K562 (cell line): ENCODE results near the gene TSSK6. TPM values are rescaled to one million over a fixed set of nuclear protein-coding genes. Genes with fewer than 3 reads are reported as not detected.
A peak's percentile ranks its signal among the peaks of the same experiment; 100 is the strongest.

Experiments used
- HEY1 ChIP-seq: fragments of 250-450 bp; sonication (Bioruptor Pico); IDR thresholded peaks from 2 replicates; pipeline ENCODE4 v1.5.0; 2020; ENCODE audit warnings: mild to moderate bottlenecking, moderate library complexity, borderline replicate concordance
- NFATC3 ChIP-seq: fragments of 450-650 bp; IDR thresholded peaks from 2 replicates; pipeline ENCODE4 v1.6.1; 2017; ENCODE audit warnings: mild to moderate bottlenecking
- ZNF584 ChIP-seq: fragments of 200-800 bp; sonication (Bioruptor generic); IDR thresholded peaks from 2 replicates; pipeline ENCODE4 v1.6.1; 2016; ENCODE audit warnings: low read depth, mild to moderate bottlenecking, missing genetic modification characterization, missing compliant biosample characterization
- polyA plus RNA-seq, 8 experiments: library from polyadenylated mRNA; depleted of rRNA in 4 of 8; stranded (reverse) in 5 of 8; unstranded in 3 of 8; fragments of >200 nt; fragmentation: Nextera tagmentation in 2 of 8; fragmentation: Illumina TruSeq in 1 of 8; extraction: Ambion mirVana in 2 of 8; extraction: Trizol in 1 of 8; gene quantifications; 2 replicates each; pipeline versions ENCODE4 v1.2.1 to v1.2.3, GENCODE V29; 2011 to 2014; ENCODE audit warnings: inconsistent platforms in 1 of 8, missing spikeins in 1 of 8
- total RNA-seq, 7 experiments: library from RNA; depleted of rRNA in 6 of 7; stranded (reverse); fragments of >200 nt in 6 of 7; fragmentation: Illumina TruSeq in 2 of 7; extraction: Trizol in 2 of 7; gene quantifications; 2 replicates each; pipeline versions ENCODE4 v1.2.1 to v1.2.3, GENCODE V29; 2011 to 2021; ENCODE audit warnings: low replicate concordance in 1 of 7
- TF ChIP-seq, protein P1 (sequence below), 2 experiments: fragments of 450-650 bp in 1 of 2; sonication (generic) in 1 of 2; formaldehyde crosslinking in 1 of 2; IDR thresholded peaks; 2 replicates each; pipeline versions ENCODE4 v1.7.1 to v1.9.0; 2016 to 2022; ENCODE audit warnings: inconsistent platforms in 1 of 2, mild to moderate bottlenecking in 1 of 2, missing genetic modification reagents in 1 of 2
- TF ChIP-seq, protein P2 (sequence below): sonication (generic); formaldehyde crosslinking; IDR thresholded peaks from 2 replicates; pipeline ENCODE4 v1.4.0; 2020; ENCODE audit warnings: mild to moderate bottlenecking, missing genetic modification reagents
- TF ChIP-seq, protein P3 (sequence below): fragments of 250-450 bp; sonication (Bioruptor Pico); IDR thresholded peaks from 2 replicates; pipeline ENCODE4 v1.8.0; 2022; ENCODE audit warnings: moderate library complexity, mild to moderate bottlenecking, inconsistent platforms
- TF ChIP-seq, protein P4 (sequence below): sonication (generic); formaldehyde crosslinking; IDR thresholded peaks from 2 replicates; pipeline ENCODE4 v1.8.0; 2022; ENCODE audit warnings: missing genetic modification reagents, mild to moderate bottlenecking, borderline replicate concordance
- TF ChIP-seq, protein P5 (sequence below): fragments of 450-650 bp; IDR thresholded peaks from 2 replicates; pipeline ENCODE4 v1.6.1; 2018; ENCODE audit warnings: mild to moderate bottlenecking, low read depth; ENCODE audit not compliant: partially characterized antibody

Gene TSSK6
- total and polyA plus RNA-seq, 9 of the 15 experiments (the other 6 are each of a cell fraction or from before 2014, with no cell fraction given): 0.21 to 2.6 (median 1.5) TPM; not detected in 3

DNA sequence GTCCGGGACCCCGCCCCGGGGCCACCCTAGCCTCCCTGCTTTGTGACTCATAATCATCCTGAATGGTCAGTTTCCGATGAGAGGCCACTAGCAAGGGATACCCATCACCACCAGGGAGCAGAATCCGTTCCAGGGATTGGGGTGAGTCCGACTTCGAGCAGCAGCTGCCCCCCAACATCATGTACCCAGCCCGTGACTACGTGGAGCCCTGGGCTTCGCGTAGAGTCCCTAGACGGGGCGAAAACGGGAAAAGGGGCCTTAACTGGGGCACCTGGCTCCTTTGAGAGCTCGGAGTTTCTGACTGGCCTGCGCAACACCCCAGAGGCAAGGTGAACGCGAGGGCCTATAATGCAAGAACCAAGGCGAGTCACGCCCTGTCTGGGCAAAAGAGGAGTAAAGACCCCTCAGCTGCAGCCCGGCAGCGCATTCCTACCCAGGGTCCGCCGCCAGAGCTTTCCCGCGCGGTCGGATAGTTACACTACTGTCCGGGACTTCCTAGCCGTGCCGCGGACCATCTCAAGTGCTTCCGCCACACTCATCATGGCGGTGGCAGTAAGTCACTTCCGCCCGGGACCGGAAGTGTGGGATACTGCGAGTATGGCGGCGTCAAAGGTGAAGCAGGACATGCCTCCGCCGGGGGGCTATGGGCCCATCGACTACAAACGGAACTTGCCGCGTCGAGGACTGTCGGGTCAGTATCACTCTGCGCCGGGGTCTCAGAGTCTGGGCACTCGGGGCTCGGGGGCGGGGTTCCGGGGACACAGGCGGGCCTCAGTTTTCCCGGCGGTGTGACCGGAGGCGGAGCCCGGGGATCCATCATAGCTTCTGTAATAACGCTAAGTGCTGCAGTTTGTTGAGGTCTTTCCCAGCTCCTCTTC is 533 bp upstream of the TSSK6 start, which contains the start of gene NDUFA13 (continued):
- TF ChIP-seq, protein P1, sequence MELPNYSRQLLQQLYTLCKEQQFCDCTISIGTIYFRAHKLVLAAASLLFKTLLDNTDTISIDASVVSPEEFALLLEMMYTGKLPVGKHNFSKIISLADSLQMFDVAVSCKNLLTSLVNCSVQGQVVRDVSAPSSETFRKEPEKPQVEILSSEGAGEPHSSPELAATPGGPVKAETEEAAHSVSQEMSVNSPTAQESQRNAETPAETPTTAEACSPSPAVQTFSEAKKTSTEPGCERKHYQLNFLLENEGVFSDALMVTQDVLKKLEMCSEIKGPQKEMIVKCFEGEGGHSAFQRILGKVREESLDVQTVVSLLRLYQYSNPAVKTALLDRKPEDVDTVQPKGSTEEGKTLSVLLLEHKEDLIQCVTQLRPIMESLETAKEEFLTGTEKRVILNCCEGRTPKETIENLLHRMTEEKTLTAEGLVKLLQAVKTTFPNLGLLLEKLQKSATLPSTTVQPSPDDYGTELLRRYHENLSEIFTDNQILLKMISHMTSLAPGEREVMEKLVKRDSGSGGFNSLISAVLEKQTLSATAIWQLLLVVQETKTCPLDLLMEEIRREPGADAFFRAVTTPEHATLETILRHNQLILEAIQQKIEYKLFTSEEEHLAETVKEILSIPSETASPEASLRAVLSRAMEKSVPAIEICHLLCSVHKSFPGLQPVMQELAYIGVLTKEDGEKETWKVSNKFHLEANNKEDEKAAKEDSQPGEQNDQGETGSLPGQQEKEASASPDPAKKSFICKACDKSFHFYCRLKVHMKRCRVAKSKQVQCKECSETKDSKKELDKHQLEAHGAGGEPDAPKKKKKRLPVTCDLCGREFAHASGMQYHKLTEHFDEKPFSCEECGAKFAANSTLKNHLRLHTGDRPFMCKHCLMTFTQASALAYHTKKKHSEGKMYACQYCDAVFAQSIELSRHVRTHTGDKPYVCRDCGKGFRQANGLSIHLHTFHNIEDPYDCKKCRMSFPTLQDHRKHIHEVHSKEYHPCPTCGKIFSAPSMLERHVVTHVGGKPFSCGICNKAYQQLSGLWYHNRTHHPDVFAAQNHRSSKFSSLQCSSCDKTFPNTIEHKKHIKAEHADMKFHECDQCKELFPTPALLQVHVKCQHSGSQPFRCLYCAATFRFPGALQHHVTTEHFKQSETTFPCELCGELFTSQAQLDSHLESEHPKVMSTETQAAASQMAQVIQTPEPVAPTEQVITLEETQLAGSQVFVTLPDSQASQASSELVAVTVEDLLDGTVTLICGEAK (IDR thresholded peaks at IDR 0.05): peak; percentile 98
- TF ChIP-seq, protein P1 (CRISPR knock-in tag; IDR thresholded peaks at IDR 0.05): no peak
- TF ChIP-seq, protein P2, sequence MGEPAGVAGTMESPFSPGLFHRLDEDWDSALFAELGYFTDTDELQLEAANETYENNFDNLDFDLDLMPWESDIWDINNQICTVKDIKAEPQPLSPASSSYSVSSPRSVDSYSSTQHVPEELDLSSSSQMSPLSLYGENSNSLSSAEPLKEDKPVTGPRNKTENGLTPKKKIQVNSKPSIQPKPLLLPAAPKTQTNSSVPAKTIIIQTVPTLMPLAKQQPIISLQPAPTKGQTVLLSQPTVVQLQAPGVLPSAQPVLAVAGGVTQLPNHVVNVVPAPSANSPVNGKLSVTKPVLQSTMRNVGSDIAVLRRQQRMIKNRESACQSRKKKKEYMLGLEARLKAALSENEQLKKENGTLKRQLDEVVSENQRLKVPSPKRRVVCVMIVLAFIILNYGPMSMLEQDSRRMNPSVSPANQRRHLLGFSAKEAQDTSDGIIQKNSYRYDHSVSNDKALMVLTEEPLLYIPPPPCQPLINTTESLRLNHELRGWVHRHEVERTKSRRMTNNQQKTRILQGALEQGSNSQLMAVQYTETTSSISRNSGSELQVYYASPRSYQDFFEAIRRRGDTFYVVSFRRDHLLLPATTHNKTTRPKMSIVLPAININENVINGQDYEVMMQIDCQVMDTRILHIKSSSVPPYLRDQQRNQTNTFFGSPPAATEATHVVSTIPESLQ (CRISPR knock-in tag): peak; percentile 90
- TF ChIP-seq HEY1 (CRISPR knock-in tag) (no peak), NFATC3 (no peak), ZNF584 (CRISPR knock-in tag) (no peak)
- TF ChIP-seq, protein P3, sequence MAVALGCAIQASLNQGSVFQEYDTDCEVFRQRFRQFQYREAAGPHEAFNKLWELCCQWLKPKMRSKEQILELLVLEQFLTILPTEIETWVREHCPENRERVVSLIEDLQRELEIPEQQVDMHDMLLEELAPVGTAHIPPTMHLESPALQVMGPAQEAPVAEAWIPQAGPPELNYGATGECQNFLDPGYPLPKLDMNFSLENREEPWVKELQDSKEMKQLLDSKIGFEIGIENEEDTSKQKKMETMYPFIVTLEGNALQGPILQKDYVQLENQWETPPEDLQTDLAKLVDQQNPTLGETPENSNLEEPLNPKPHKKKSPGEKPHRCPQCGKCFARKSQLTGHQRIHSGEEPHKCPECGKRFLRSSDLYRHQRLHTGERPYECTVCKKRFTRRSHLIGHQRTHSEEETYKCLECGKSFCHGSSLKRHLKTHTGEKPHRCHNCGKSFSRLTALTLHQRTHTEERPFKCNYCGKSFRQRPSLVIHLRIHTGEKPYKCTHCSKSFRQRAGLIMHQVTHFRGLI (CRISPR knock-in tag): no peak
- TF ChIP-seq, protein P4, sequence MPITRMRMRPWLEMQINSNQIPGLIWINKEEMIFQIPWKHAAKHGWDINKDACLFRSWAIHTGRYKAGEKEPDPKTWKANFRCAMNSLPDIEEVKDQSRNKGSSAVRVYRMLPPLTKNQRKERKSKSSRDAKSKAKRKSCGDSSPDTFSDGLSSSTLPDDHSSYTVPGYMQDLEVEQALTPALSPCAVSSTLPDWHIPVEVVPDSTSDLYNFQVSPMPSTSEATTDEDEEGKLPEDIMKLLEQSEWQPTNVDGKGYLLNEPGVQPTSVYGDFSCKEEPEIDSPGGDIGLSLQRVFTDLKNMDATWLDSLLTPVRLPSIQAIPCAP (CRISPR knock-in tag): no peak
- TF ChIP-seq, protein P5, sequence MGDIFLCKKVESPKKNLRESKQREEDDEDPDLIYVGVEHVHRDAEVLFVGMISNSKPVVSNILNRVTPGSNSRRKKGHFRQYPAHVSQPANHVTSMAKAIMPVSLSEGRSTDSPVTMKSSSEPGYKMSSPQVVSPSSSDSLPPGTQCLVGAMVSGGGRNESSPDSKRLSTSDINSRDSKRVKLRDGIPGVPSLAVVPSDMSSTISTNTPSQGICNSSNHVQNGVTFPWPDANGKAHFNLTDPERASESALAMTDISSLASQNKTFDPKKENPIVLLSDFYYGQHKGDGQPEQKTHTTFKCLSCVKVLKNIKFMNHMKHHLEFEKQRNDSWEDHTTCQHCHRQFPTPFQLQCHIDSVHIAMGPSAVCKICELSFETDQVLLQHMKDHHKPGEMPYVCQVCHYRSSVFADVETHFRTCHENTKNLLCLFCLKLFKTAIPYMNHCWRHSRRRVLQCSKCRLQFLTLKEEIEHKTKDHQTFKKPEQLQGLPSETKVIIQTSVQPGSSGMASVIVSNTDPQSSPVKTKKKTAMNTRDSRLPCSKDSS: no peak
